B cell (primary cell): ENCODE data around the gene FBXW10.
"Not testable (repeated sequence)": the region's sequence is repeated elsewhere in the genome, so short reads cannot be mapped to it uniquely, and the experiment has no call there.

Experiments used
- EZH2 ChIP-seq: IDR thresholded peaks from 2 replicates; pipeline ENCODE4 v1.6.1; 2012; ENCODE audit warnings: borderline replicate concordance, low read depth, mild to moderate bottlenecking, moderate library complexity, low read length; ENCODE audit not compliant: insufficient read depth, poor library complexity, severe bottlenecking
- TF ChIP-seq, protein P1 (sequence below): fragments of 200-600 bp; IDR thresholded peaks from one replicate; pipeline ENCODE4 v1.8.0; 2022; ENCODE audit warnings: antibody characterized with exemption, mild to moderate bottlenecking

DNA sequence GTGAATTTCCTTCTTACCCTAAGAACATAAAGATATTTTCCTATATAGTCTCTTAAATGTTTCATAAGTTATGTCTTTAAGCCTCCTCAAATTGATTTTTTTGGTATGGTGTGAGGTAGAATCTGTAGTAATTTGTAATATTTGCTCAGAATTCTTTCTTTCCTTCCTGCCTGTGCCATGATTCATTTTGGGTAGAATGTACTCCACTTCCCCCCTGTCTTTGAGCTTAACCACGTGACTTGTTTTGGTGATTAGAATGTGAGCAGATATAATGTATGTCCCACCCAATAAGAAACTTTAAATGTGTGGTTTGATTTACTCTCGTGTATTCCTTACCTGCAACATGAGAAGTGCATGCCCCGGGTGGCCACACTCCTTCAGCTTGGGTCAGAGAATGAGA, 77.6 kb downstream of the FBXW10 start:
- TF ChIP-seq, protein P1, sequence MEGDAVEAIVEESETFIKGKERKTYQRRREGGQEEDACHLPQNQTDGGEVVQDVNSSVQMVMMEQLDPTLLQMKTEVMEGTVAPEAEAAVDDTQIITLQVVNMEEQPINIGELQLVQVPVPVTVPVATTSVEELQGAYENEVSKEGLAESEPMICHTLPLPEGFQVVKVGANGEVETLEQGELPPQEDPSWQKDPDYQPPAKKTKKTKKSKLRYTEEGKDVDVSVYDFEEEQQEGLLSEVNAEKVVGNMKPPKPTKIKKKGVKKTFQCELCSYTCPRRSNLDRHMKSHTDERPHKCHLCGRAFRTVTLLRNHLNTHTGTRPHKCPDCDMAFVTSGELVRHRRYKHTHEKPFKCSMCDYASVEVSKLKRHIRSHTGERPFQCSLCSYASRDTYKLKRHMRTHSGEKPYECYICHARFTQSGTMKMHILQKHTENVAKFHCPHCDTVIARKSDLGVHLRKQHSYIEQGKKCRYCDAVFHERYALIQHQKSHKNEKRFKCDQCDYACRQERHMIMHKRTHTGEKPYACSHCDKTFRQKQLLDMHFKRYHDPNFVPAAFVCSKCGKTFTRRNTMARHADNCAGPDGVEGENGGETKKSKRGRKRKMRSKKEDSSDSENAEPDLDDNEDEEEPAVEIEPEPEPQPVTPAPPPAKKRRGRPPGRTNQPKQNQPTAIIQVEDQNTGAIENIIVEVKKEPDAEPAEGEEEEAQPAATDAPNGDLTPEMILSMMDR: not testable (repeated sequence)
- TF ChIP-seq EZH2: not testable (repeated sequence)
